ENCODE data around the gene ALDH16A1.
"Not testable (repeated sequence)": the region's sequence is repeated elsewhere in the genome, so short reads cannot be mapped to it uniquely, and the experiment has no call there.

Gene ALDH16A1

GRCh38 chr19:49442771-49443365, 10.2 kb upstream of the ALDH16A1 start:
- no peak overlapping the region for H3K27ac ChIP-seq (ENCODE audit: low read length)
- H3K4me3 ChIP-seq (ENCODE audit: low read depth in 1 of 2, low read length in 2 of 2), result peak overlapping the region; percentile 56 to 68
- peaks cover 3 to 23% of the 10 kb centered on the region in 2 donors for H3K4me1 ChIP-seq (ENCODE audit: control insufficient read depth in 1 of 2, insufficient read depth in 2 of 2, low read length in 2 of 2)
- H3K9me3 ChIP-seq (ENCODE audit: control insufficient read depth in 1 of 2, low read length in 2 of 2), result no peaks in the 10 kb centered on the region
- H3K36me3 ChIP-seq (ENCODE audit: control insufficient read depth in 1 of 2, insufficient read depth in 2 of 2, low read length in 2 of 2), result peaks cover 3 to 10% of the 10 kb centered on the region in 2 donors
- peaks cover 36% of the 10 kb centered on the region for H3K27me3 ChIP-seq (ENCODE audit: low read depth, low read length)

GRCh38 chr19:49443366-49444099, 9.5 kb upstream of the ALDH16A1 start:
- Histone ChIP-seq H3K9me3 (ENCODE audit: control insufficient read depth in 1 of 2, low read length in 2 of 2) (no peaks in the 10 kb centered on the region), H3K4me1 (ENCODE audit: control insufficient read depth in 1 of 2, insufficient read depth in 2 of 2, low read length in 2 of 2) (peaks cover 3 to 23% of the 10 kb centered on the region in 2 donors), H3K27ac (ENCODE audit: low read length) (no peak overlapping the region), H3K36me3 (ENCODE audit: control insufficient read depth in 1 of 2, insufficient read depth in 2 of 2, low read length in 2 of 2) (peaks cover 3 to 13% of the 10 kb centered on the region in 2 donors), H3K27me3 (ENCODE audit: low read depth, low read length) (peaks cover 30% of the 10 kb centered on the region), H3K4me3 (ENCODE audit: low read depth in 1 of 2, low read length in 2 of 2) (peak overlapping the region; percentile 56 to 68)

- Histone ChIP-seq H3K4me1 (ENCODE audit: control insufficient read depth in 1 of 2, insufficient read depth in 2 of 2, low read length in 2 of 2) (peaks cover 3 to 23% of the 10 kb centered on the region in 2 donors), H3K27me3 (ENCODE audit: low read depth, low read length) (peaks cover 27% of the 10 kb centered on the region), H3K36me3 (ENCODE audit: control insufficient read depth in 1 of 2, insufficient read depth in 2 of 2, low read length in 2 of 2) (peaks cover 3 to 18% of the 10 kb centered on the region in 2 donors)
- not testable (repeated sequence) for H3K9me3 ChIP-seq (ENCODE audit: control insufficient read depth in 1 of 2, low read length in 2 of 2); H3K4me3 ChIP-seq (ENCODE audit: low read depth in 1 of 2, low read length in 2 of 2); H3K27ac ChIP-seq (ENCODE audit: low read length)
Observed at GRCh38 chr19:49444100-49444700, 8.8 kb upstream of the ALDH16A1 start.

GRCh38 chr19:49445997-49446396, 7.0 kb upstream of the ALDH16A1 start:
- H3K9me3 ChIP-seq (ENCODE audit: control insufficient read depth in 1 of 2, low read length in 2 of 2), result no peaks in the 10 kb centered on the region
- H3K4me1 ChIP-seq (ENCODE audit: control insufficient read depth in 1 of 2, insufficient read depth in 2 of 2, low read length in 2 of 2), result peaks cover 3 to 22% of the 10 kb centered on the region in 2 donors
- peaks cover 3 to 21% of the 10 kb centered on the region in 2 donors for H3K36me3 ChIP-seq (ENCODE audit: control insufficient read depth in 1 of 2, insufficient read depth in 2 of 2, low read length in 2 of 2)

DNA sequence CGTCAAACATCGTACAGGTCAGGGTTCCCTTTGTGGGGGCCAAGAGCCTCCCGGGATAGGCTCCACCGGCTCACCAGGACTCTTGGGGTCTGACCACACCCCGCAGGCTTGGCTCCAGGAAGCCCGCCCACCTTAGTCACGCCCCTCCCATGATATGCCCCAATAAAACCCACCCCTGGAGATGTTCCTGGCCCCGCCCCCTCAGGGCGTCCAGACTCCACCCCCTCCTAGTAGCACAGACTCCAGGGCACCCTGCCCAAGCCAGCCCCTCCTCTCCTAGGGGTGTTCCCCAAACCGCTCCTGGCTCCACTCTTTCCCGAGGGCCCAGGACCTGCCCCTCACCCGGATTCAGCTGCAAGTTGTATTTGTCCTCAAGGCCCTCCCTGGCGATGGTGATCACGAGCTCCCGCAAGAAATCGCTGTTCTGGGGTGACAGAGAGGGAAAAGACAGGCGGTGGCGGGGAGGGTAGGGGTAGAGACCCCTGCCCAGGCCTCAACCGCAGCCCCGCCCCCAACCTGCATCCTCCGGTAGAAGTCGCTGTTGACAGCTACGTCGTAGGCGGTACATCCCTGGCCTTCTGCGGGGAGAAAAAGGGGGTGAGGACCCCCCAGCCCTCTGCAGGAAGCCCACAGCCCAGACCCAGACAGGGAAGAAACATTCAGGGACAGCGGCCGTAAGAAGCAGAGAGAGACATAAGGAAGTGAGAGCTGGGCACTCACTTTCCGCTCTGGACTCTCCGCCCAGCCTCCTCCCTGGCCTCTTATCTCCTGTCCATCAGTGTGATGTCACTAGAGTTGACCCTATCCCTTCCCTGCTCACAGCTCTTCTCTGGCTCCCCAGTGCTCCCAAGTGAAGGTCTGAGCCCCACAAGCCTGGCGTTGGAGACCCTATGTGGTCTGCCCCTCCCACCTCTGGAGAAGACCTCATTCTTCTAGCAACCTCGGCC, 5.3 kb upstream of the ALDH16A1 start:
- H3K27ac ChIP-seq (ENCODE audit: low read length), result no peak overlapping the region
- H3K4me3 ChIP-seq (ENCODE audit: low read depth in 1 of 2, low read length in 2 of 2), result no peak overlapping the region

More at GRCh38 chr19:49445997-49446396, 7.0 kb upstream of the ALDH16A1 start:
- H3K27me3 ChIP-seq (ENCODE audit: low read depth, low read length), result peaks cover 9% of the 10 kb centered on the region
- no peak overlapping the region for H3K4me3 ChIP-seq (ENCODE audit: low read depth in 1 of 2, low read length in 2 of 2)
- no peak overlapping the region for H3K27ac ChIP-seq (ENCODE audit: low read length)

DNA sequence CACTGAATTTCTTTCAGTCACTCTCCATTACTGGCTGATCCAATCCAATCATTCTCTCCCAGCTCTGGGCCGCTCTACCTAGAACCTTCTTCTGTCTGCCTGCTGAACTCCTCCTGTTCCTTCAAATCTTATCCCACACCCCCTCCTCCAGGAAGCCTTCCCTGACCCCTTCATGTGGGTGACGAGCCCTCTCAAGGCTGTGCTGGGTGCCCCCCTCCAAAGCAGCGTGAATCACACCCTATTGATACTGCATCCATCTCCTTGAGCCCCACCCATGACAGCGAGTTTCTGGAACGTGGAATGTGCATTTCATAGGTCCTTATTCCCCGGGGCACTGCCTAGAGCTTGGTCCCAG, 4.6 kb upstream of the ALDH16A1 start:
- Histone ChIP-seq H3K4me1 (ENCODE audit: control insufficient read depth in 1 of 2, insufficient read depth in 2 of 2, low read length in 2 of 2) (peaks cover 0 to 15% of the 10 kb centered on the region in 2 donors), H3K9me3 (ENCODE audit: control insufficient read depth in 1 of 2, low read length in 2 of 2) (no peaks in the 10 kb centered on the region), H3K4me3 (ENCODE audit: low read depth in 1 of 2, low read length in 2 of 2) (no peak overlapping the region), H3K36me3 (ENCODE audit: control insufficient read depth in 1 of 2, insufficient read depth in 2 of 2, low read length in 2 of 2) (peaks cover 3 to 21% of the 10 kb centered on the region in 2 donors), H3K27me3 (ENCODE audit: low read depth, low read length) (no peaks in the 10 kb centered on the region), H3K27ac (ENCODE audit: low read length) (no peak overlapping the region)

More for the DNA sequence above, 5.3 kb upstream of the ALDH16A1 start:
- Histone ChIP-seq H3K9me3 (ENCODE audit: control insufficient read depth in 1 of 2, low read length in 2 of 2) (no peaks in the 10 kb centered on the region), H3K36me3 (ENCODE audit: control insufficient read depth in 1 of 2, insufficient read depth in 2 of 2, low read length in 2 of 2) (peaks cover 3 to 21% of the 10 kb centered on the region in 2 donors), H3K27me3 (ENCODE audit: low read depth, low read length) (no peaks in the 10 kb centered on the region), H3K4me1 (ENCODE audit: control insufficient read depth in 1 of 2, insufficient read depth in 2 of 2, low read length in 2 of 2) (peaks cover 0 to 21% of the 10 kb centered on the region in 2 donors)

DNA sequence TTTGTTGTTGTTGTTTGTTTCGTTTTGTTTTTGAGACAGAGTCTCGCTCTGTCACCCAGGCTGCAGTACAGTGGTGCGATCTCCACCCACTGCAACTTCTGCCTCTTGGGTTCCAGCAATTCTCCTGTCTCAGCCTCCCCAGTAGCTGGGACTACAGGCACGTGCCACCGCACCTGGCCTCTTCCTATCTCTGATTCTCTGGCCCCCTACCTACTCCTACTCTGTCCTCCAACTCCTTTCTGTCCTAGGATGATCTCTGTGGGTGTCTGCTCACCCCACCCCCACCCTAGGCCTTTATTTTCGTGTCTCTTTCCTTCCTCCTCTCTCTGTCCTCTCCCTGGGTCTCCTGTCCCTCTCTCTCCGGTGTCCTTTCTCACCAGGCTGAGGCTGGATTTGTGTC, 2.6 kb upstream of the ALDH16A1 start:
- no peaks in the 10 kb centered on the region for H3K9me3 ChIP-seq (ENCODE audit: control insufficient read depth in 1 of 2, low read length in 2 of 2)
- H3K4me1 ChIP-seq (ENCODE audit: control insufficient read depth in 1 of 2, insufficient read depth in 2 of 2, low read length in 2 of 2), result peaks cover 0 to 25% of the 10 kb centered on the region in 2 donors
- H3K4me3 ChIP-seq (ENCODE audit: low read depth in 1 of 2, low read length in 2 of 2), result peak overlapping the region in 1 of 2 donors; percentile 96
- H3K27me3 ChIP-seq (ENCODE audit: low read depth, low read length), result no peaks in the 10 kb centered on the region
- peaks cover 3 to 24% of the 10 kb centered on the region in 2 donors for H3K36me3 ChIP-seq (ENCODE audit: control insufficient read depth in 1 of 2, insufficient read depth in 2 of 2, low read length in 2 of 2)
- no peak overlapping the region for H3K27ac ChIP-seq (ENCODE audit: low read length)

DNA sequence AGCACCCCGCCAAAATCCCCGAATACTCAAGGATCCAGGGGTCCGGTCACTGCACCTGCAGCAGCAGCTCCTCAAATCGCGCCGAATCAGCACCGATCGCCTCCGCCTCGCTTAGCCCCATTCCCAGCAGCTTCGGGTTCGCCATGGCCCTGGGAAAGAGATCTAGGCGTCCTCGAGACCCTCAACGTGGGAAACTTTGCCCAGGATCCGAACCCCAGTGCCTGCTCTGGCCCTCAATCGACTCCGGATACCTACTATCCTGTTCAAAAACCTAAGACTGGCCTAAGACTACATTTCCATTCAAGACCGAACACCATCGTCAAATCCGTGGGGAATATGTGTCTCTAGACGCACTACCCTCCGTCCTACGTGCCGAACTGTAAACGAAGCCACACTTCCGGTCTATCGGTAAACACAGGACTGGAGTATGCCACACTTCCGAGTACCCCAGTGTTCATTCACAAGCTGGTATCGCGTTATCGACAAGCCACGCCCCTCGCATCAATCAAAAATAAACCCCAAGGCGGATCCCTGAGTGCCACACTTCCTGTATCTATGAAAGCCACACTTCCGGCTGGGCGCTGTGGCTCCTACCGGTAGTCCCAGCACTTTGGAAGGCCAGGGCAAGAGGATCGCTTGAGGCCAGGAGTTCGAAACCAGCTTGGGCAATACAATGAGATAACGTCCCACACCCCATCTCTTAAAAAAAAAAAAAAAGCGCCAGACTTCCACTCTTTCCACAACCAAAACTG, 1.4 kb upstream of the ALDH16A1 start, which contains the start of gene PIH1D1:
TSS of gene PIH1D1 (minus strand) at position 385 of the 752 bp plus-strand sequence. CDS start at position 145, 240 bp downstream.
- peak within 1 kb of the TSS; percentile 90 to 96 for H3K4me3 ChIP-seq (ENCODE audit: low read depth in 1 of 2, low read length in 2 of 2)
- H3K4me1 ChIP-seq (ENCODE audit: control insufficient read depth in 1 of 2, insufficient read depth in 2 of 2, low read length in 2 of 2), result peaks cover 0 to 25% of the 10 kb centered on the region in 2 donors

GRCh38 chr19:49453757-49454240, 774 bp downstream of the ALDH16A1 start:
- Histone ChIP-seq H3K27ac (ENCODE audit: low read length) (peak overlapping the region; percentile 88), H3K9me3 (ENCODE audit: control insufficient read depth in 1 of 2, low read length in 2 of 2) (no peaks in the 10 kb centered on the region), H3K36me3 (ENCODE audit: control insufficient read depth in 1 of 2, insufficient read depth in 2 of 2, low read length in 2 of 2) (peaks cover 0 to 13% of the 10 kb centered on the region in 2 donors), H3K27me3 (ENCODE audit: low read depth, low read length) (no peaks in the 10 kb centered on the region), H3K4me3 (ENCODE audit: low read depth in 1 of 2, low read length in 2 of 2) (peak overlapping the region; percentile 65 to 90), H3K4me1 (ENCODE audit: control insufficient read depth in 1 of 2, insufficient read depth in 2 of 2, low read length in 2 of 2) (peaks cover 0 to 25% of the 10 kb centered on the region in 2 donors)

More for the DNA sequence above, 1.4 kb upstream of the ALDH16A1 start, which contains the start of gene PIH1D1:
- peak within 1 kb of the TSS; percentile 88 for H3K27ac ChIP-seq (ENCODE audit: low read length)
- H3K9me3 ChIP-seq (ENCODE audit: control insufficient read depth in 1 of 2, low read length in 2 of 2), result no peaks in the 10 kb centered on the region
- H3K27me3 ChIP-seq (ENCODE audit: low read depth, low read length), result no peaks in the 10 kb centered on the region
- peaks cover 3 to 27% of the 10 kb centered on the region in 2 donors for H3K36me3 ChIP-seq (ENCODE audit: control insufficient read depth in 1 of 2, insufficient read depth in 2 of 2, low read length in 2 of 2)

- Histone ChIP-seq H3K9me3 (ENCODE audit: control insufficient read depth in 1 of 2, low read length in 2 of 2) (no peaks in the 10 kb centered on the region), H3K36me3 (ENCODE audit: control insufficient read depth in 1 of 2, insufficient read depth in 2 of 2, low read length in 2 of 2) (peaks cover 0 to 19% of the 10 kb centered on the region in 2 donors), H3K27ac (ENCODE audit: low read length) (no peak overlapping the region), H3K4me1 (ENCODE audit: control insufficient read depth in 1 of 2, insufficient read depth in 2 of 2, low read length in 2 of 2) (peaks cover 0 to 20% of the 10 kb centered on the region in 2 donors), H3K27me3 (ENCODE audit: low read depth, low read length) (no peaks in the 10 kb centered on the region), H3K4me3 (ENCODE audit: low read depth in 1 of 2, low read length in 2 of 2) (no peak overlapping the region)
Observed at GRCh38 chr19:49455773-49456172, 2.7 kb downstream of the ALDH16A1 start.
